ENCODE data around the gene GRIK1. TPM values are rescaled to one million over a fixed set of nuclear protein-coding genes. Genes with fewer than 3 reads are reported as not detected.
A peak's percentile ranks its signal among the peaks of the same experiment; 100 is the strongest.

GRIK1 gene
- total and polyA plus RNA-seq, 2 donors (not counting 1 experiment from before 2014, with no cell fraction given) = not detected

DNA sequence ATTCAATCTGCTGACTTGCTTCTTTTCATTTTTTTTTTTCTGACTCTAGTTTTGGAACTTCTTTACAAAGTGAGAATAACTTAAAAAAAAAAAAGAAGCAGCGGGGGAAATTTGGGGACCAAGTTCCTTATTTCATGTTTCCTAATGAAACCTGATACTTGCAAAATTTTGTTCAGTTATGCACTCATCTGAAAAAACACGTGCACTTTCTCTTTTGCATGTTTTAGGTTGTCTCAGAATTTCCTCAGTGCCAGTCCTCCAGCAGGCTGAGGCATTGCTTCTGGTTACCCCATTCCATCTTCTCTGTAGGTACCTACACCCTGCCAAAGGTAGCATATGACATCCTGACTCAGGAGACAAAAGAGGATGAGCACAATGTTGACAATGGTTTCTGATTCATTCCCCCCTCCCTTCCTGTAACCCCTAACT lies 299.7 kb downstream of the GRIK1 start:
- H3K27ac ChIP-seq (ENCODE audit: low read length in 2 of 2) = peak overlapping the region in 1 of 2 donors; percentile 4
- no peaks in the 10 kb centered on the region for H3K79me2 ChIP-seq (ENCODE audit: control insufficient read depth, insufficient read depth, low read length)
- H3K4me3 ChIP-seq (ENCODE audit: control extremely low read depth in 1 of 5, extremely low read depth in 1 of 5, insufficient read depth in 1 of 5, low read depth in 2 of 5, low read length in 4 of 5) = peak overlapping the region in 1 of 5 experiments; percentile 28
- WGBS (ENCODE audit: insufficient coverage) = 0% methylated on average over 1 of the region's 2 CpGs
- no peaks in the 10 kb centered on the region for H3K36me3 ChIP-seq (replicated peaks in 1 of 2; ENCODE audit: control extremely low read depth in 1 of 2, control insufficient read depth in 1 of 2, extremely low read depth in 1 of 2, insufficient read depth in 2 of 2, low read length in 1 of 2)
- H3K27me3 ChIP-seq (replicated peaks in 1 of 4; ENCODE audit: control extremely low read depth in 1 of 4, control insufficient read depth in 3 of 4, insufficient read depth in 4 of 4, low read length in 3 of 4) = no peaks in the 10 kb centered on the region
- Mint-ChIP-seq H3K4me1 (peaks cover 31% of the 10 kb centered on the region), H3K27me3 (no peaks in the 10 kb centered on the region), H3K27ac (peak overlapping the region; percentile 70), H3K9me3 (ENCODE audit: insufficient read depth) (peaks cover 4% of the 10 kb centered on the region), H3K4me3 (peak overlapping the region; percentile 46)
- peak; percentile 58 for ATAC-seq (ENCODE audit: low read depth)
- TF ChIP-seq, protein P1, sequence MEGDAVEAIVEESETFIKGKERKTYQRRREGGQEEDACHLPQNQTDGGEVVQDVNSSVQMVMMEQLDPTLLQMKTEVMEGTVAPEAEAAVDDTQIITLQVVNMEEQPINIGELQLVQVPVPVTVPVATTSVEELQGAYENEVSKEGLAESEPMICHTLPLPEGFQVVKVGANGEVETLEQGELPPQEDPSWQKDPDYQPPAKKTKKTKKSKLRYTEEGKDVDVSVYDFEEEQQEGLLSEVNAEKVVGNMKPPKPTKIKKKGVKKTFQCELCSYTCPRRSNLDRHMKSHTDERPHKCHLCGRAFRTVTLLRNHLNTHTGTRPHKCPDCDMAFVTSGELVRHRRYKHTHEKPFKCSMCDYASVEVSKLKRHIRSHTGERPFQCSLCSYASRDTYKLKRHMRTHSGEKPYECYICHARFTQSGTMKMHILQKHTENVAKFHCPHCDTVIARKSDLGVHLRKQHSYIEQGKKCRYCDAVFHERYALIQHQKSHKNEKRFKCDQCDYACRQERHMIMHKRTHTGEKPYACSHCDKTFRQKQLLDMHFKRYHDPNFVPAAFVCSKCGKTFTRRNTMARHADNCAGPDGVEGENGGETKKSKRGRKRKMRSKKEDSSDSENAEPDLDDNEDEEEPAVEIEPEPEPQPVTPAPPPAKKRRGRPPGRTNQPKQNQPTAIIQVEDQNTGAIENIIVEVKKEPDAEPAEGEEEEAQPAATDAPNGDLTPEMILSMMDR (IDR thresholded peaks at IDR 0.05) = no peak
- no peak for TF ChIP-seq EZH2 (IDR thresholded peaks at IDR 0.05; ENCODE audit: borderline replicate concordance, insufficient read depth, low read depth, low read length, poor library complexity, severe bottlenecking)
- peaks cover 25 to 27% of the 10 kb centered on the region in 2 donors for H3K4me1 ChIP-seq (ENCODE audit: control insufficient read depth in 2 of 2, insufficient read depth in 2 of 2, low read length in 2 of 2)
- H3K9me3 ChIP-seq (ENCODE audit: control extremely low read depth in 1 of 3, control insufficient read depth in 2 of 3, insufficient read depth in 1 of 3, low read length in 2 of 3) = peaks cover 0 to 8% (median 4%) of the 10 kb centered on the region in 3 donors
- no peaks in the 10 kb centered on the region for H4K20me1 ChIP-seq (ENCODE audit: control insufficient read depth, insufficient read depth, low read length, poor library complexity, severe bottlenecking)
- H3K9ac ChIP-seq (ENCODE audit: low read length) = peak overlapping the region; percentile 16
- intact Hi-C loops (cut with micrococcal nuclease) = no loop called here
- ChIA-PET POLR2A (no interaction called here), CTCF (interaction anchor here (0.6 kb wide), 1 partner anchor 432 kb away, joined by 3 read pairs; no protein-coding TSS in a partner anchor)
- H3K4me2 ChIP-seq (replicated peaks; ENCODE audit: low read depth, low read length, poor library complexity, severe bottlenecking) = peak overlapping the region; percentile 52
- no peak overlapping the region for H2AFZ ChIP-seq (ENCODE audit: insufficient read depth, low read depth, low read length, poor library complexity, severe bottlenecking)
- peak; percentile 41 for DNase-seq

DNA sequence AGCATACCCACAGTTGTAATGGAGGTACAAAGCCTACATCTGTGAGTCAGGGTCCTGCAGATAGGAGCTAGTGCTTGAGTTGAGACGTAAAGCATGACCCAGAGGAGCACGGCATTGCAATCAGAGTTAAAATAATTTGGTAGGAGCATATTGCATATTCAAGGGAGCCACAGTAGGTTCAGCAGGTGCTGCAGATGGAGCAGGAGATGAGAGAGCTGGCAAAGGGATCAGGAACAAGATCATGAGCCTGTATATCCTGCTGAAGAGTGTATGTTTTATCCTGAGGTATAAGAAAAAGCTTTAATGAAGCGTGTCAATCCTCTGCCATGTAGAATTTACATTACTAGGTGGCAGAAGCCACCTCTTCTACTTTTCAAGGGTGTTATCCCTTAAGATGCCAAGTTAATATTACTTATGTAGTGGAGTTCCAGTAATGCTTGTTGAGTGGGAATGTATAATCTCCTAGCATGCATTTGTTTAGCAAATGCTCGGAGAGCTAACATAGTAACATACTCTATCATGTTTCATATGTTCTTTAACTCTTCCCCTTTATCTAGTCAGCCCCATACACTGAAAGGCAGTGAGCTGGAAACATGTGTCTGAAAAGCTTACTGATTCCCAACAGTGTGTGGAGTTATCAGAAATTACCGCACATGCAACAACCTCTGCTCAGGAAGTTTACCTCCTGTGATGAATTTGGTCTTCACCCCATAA lies 300.3 kb downstream of the GRIK1 start:
- Mint-ChIP-seq H3K27ac (no peak overlapping the region), H3K4me1 (peaks cover 31% of the 10 kb centered on the region), H3K9me3 (ENCODE audit: insufficient read depth) (peaks cover 4% of the 10 kb centered on the region), H3K27me3 (no peaks in the 10 kb centered on the region), H3K4me3 (peak overlapping the region; percentile 46)
- H3K27me3 ChIP-seq (replicated peaks in 1 of 4; ENCODE audit: control extremely low read depth in 1 of 4, control insufficient read depth in 3 of 4, insufficient read depth in 4 of 4, low read length in 3 of 4) = no peaks in the 10 kb centered on the region
- TF ChIP-seq, protein P1 (IDR thresholded peaks at IDR 0.05) = no peak
- no peak for TF ChIP-seq EZH2 (IDR thresholded peaks at IDR 0.05; ENCODE audit: borderline replicate concordance, insufficient read depth, low read depth, low read length, poor library complexity, severe bottlenecking)
- peak overlapping the region; percentile 52 for H3K4me2 ChIP-seq (replicated peaks; ENCODE audit: low read depth, low read length, poor library complexity, severe bottlenecking)
- intact Hi-C loops (cut with micrococcal nuclease) = no loop called here
- WGBS (ENCODE audit: insufficient coverage) = 45% methylated on average over 2 of the region's 5 CpGs
- H3K4me1 ChIP-seq (ENCODE audit: control insufficient read depth in 2 of 2, insufficient read depth in 2 of 2, low read length in 2 of 2) = peaks cover 25 to 27% of the 10 kb centered on the region in 2 donors
- ChIA-PET CTCF (no interaction called here), POLR2A (no interaction called here)
- H3K79me2 ChIP-seq (ENCODE audit: control insufficient read depth, insufficient read depth, low read length) = no peaks in the 10 kb centered on the region
- no peaks in the 10 kb centered on the region for H4K20me1 ChIP-seq (ENCODE audit: control insufficient read depth, insufficient read depth, low read length, poor library complexity, severe bottlenecking)
- ATAC-seq (ENCODE audit: low read depth) (peak; percentile 28), DNase-seq (peak; percentile 29)
- H3K36me3 ChIP-seq (replicated peaks in 1 of 2; ENCODE audit: control extremely low read depth in 1 of 2, control insufficient read depth in 1 of 2, extremely low read depth in 1 of 2, insufficient read depth in 2 of 2, low read length in 1 of 2) = no peaks in the 10 kb centered on the region
- H2AFZ ChIP-seq (ENCODE audit: insufficient read depth, low read depth, low read length, poor library complexity, severe bottlenecking) = no peak overlapping the region
- peak overlapping the region in 1 of 2 donors; percentile 4 for H3K27ac ChIP-seq (ENCODE audit: low read length in 2 of 2)
- H3K9ac ChIP-seq (ENCODE audit: low read length) = peak overlapping the region; percentile 16
- peak overlapping the region in 1 of 5 experiments; percentile 28 for H3K4me3 ChIP-seq (ENCODE audit: control extremely low read depth in 1 of 5, extremely low read depth in 1 of 5, insufficient read depth in 1 of 5, low read depth in 2 of 5, low read length in 4 of 5)
- H3K9me3 ChIP-seq (ENCODE audit: control extremely low read depth in 1 of 3, control insufficient read depth in 2 of 3, insufficient read depth in 1 of 3, low read length in 2 of 3) = peaks cover 0 to 8% (median 4%) of the 10 kb centered on the region in 3 donors
